ENCODE data around the gene KDM4D.
"Not testable (repeated sequence)": the region's sequence is repeated elsewhere in the genome, so short reads cannot be mapped to it uniquely, and the experiment has no call there.

The KDM4D gene

DNA sequence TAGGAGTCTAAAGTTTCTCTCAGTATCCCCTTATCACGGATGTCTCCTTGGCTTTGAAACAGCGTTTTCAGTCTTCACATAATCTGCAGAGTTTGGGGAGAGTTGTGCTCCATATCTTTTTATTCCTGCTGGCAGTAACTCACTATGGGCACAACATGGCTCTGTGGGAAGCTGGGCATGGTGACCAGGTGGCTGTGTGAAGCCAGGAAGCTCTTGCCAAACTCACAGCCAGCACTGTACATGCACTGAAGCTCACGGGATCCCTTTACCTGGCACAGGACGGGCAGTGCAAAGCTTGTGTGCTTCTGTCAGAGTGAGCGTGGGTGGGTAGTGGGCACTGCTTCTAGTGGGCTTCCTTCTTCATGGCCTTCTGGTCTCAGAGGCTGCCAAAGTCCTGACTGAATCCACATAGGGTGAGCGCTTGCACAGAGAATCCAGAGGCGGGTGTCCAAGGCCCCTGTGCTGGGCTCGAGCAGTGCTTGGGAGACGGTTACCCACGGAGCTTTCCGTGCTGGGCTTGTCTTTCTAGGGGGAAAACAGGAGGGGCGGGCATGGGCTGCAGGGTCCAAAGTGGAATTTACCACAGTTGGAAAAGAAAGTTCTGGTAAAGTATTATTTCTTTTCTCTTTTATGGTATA is 40.8 kb downstream of the KDM4D start:
- Histone ChIP-seq H3K4me1 (ENCODE audit: insufficient read depth, low read length) (no peaks in the 10 kb centered on the region), H2AFZ (ENCODE audit: low read depth, low read length) (no peak overlapping the region), H3K79me2 (ENCODE audit: insufficient read depth, low read length) (no peaks in the 10 kb centered on the region), H3K9ac (ENCODE audit: low read depth, low read length) (no peak overlapping the region), H3K4me3 (ENCODE audit: low read depth in 1 of 2, low read length in 2 of 2) (no peak overlapping the region), H4K20me1 (ENCODE audit: insufficient read depth, low read length) (no peaks in the 10 kb centered on the region), H3K4me2 (ENCODE audit: insufficient read depth, low read length) (no peak overlapping the region), H3K27me3 (ENCODE audit: insufficient read depth, low read length, poor library complexity) (no peaks in the 10 kb centered on the region), H3K36me3 (ENCODE audit: insufficient read depth, low read length) (no peaks in the 10 kb centered on the region), H3K27ac (ENCODE audit: low read length) (no peak overlapping the region), H3K9me3 (ENCODE audit: insufficient read depth, low read length, severe bottlenecking) (no peaks in the 10 kb centered on the region)
- DNase-seq (no peak), ATAC-seq (ENCODE audit: insufficient read depth, low read depth) (no peak)
- TF ChIP-seq, protein P1, sequence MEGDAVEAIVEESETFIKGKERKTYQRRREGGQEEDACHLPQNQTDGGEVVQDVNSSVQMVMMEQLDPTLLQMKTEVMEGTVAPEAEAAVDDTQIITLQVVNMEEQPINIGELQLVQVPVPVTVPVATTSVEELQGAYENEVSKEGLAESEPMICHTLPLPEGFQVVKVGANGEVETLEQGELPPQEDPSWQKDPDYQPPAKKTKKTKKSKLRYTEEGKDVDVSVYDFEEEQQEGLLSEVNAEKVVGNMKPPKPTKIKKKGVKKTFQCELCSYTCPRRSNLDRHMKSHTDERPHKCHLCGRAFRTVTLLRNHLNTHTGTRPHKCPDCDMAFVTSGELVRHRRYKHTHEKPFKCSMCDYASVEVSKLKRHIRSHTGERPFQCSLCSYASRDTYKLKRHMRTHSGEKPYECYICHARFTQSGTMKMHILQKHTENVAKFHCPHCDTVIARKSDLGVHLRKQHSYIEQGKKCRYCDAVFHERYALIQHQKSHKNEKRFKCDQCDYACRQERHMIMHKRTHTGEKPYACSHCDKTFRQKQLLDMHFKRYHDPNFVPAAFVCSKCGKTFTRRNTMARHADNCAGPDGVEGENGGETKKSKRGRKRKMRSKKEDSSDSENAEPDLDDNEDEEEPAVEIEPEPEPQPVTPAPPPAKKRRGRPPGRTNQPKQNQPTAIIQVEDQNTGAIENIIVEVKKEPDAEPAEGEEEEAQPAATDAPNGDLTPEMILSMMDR (IDR thresholded peaks at IDR 0.05; ENCODE audit: borderline replicate concordance, extremely low read depth, low read length, poor library complexity, severe bottlenecking): no peak
- no peak for TF ChIP-seq EZH2 (IDR thresholded peaks at IDR 0.05; ENCODE audit: borderline replicate concordance, low read depth, low read length, severe bottlenecking)

DNA sequence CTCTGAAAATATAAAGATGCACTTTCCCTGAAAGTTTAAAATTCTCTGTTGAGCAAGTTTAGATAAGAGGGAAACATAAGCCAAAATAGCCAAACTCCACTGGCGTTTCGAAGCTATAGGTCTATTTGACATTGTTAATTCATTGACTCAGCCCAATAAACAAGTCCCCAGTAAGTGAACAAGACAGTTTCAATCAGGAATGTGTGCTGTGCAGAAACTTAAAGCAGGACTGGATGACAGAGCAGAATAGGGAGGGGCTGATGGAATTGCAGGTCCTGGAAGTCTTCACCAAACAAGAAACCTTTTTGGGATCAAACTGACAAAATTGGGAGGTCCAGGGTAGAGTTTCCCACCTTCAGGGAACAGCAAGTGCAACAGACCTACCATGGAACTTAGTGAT is 42.6 kb downstream of the KDM4D start:
- Histone ChIP-seq H2AFZ (ENCODE audit: low read depth, low read length) (no peak overlapping the region), H3K4me1 (ENCODE audit: insufficient read depth, low read length) (no peaks in the 10 kb centered on the region), H4K20me1 (ENCODE audit: insufficient read depth, low read length) (no peaks in the 10 kb centered on the region), H3K4me2 (ENCODE audit: insufficient read depth, low read length) (no peak overlapping the region), H3K79me2 (ENCODE audit: insufficient read depth, low read length) (no peaks in the 10 kb centered on the region), H3K9ac (ENCODE audit: low read depth, low read length) (no peak overlapping the region), H3K27ac (ENCODE audit: low read length) (no peak overlapping the region), H3K4me3 (ENCODE audit: low read depth in 1 of 2, low read length in 2 of 2) (no peak overlapping the region), H3K36me3 (ENCODE audit: insufficient read depth, low read length) (no peaks in the 10 kb centered on the region), H3K27me3 (ENCODE audit: insufficient read depth, low read length, poor library complexity) (no peaks in the 10 kb centered on the region), H3K9me3 (ENCODE audit: insufficient read depth, low read length, severe bottlenecking) (no peaks in the 10 kb centered on the region)
- DNase-seq (no peak), ATAC-seq (ENCODE audit: insufficient read depth, low read depth) (no peak)
- TF ChIP-seq, protein P1 (IDR thresholded peaks at IDR 0.05; ENCODE audit: borderline replicate concordance, extremely low read depth, low read length, poor library complexity, severe bottlenecking): no peak
- no peak for TF ChIP-seq EZH2 (IDR thresholded peaks at IDR 0.05; ENCODE audit: borderline replicate concordance, low read depth, low read length, severe bottlenecking)

DNA sequence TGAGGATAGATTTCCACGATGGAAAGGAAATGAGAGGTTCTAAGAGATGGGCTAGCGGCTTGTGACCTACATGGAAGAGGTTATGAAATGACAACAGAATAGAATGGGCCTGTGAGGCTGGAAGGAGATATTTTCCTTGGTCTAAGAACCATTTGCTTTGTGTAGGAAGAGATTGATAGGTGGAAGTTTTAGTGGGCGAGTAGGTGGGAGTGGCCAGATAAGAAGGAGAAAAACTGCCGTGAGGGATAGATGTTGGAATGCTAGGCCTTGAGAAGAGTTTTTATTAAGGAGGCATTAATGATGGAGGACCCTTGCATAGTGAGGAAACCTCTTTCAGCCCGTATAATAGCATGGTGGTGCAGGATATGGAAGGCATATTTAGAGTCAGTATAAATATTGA is 48.0 kb downstream of the KDM4D start:
- ATAC-seq (ENCODE audit: insufficient read depth, low read depth); H3K4me2 ChIP-seq (ENCODE audit: insufficient read depth, low read length); H3K9me3 ChIP-seq (ENCODE audit: insufficient read depth, low read length, severe bottlenecking); H3K79me2 ChIP-seq (ENCODE audit: insufficient read depth, low read length); H3K4me1 ChIP-seq (ENCODE audit: insufficient read depth, low read length); H3K36me3 ChIP-seq (ENCODE audit: insufficient read depth, low read length); H2AFZ ChIP-seq (ENCODE audit: low read depth, low read length); H3K4me3 ChIP-seq (ENCODE audit: low read depth in 1 of 2, low read length in 2 of 2); H3K9ac ChIP-seq (ENCODE audit: low read depth, low read length); H4K20me1 ChIP-seq (ENCODE audit: insufficient read depth, low read length); DNase-seq; H3K27me3 ChIP-seq (ENCODE audit: insufficient read depth, low read length, poor library complexity); H3K27ac ChIP-seq (ENCODE audit: low read length): not testable (repeated sequence)

DNA sequence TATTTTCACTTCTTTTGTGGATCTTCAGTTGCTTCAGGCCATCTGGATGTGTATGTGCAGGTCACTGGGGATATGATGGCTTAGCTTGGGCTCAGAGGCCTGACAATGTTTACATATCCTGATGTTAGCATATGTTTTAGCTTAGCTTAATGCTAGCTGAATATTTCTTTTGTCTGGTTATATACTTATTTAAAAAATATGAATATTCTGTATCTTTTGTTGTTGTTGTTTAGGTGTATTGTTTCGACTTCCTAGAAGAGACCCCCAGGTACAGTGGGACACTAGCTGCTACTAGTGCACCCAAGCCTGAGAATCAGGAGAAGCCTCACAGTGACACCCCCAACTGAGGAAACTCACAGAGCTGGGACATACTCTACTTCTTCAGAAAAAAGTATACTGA is 51.4 kb downstream of the KDM4D start, which contains the start of gene KDM4E:
KDM4E (plus strand) TSS at position 301 of the 400 bp plus-strand sequence. CDS start 300 bp downstream, outside the sequence.
- no peak for ATAC-seq (ENCODE audit: insufficient read depth, low read depth)
- Histone ChIP-seq H4K20me1 (ENCODE audit: insufficient read depth, low read length) (no peaks in the 10 kb centered on the region), H3K79me2 (ENCODE audit: insufficient read depth, low read length) (no peaks in the 10 kb centered on the region), H3K9me3 (ENCODE audit: insufficient read depth, low read length, severe bottlenecking) (no peaks in the 10 kb centered on the region), H2AFZ (ENCODE audit: low read depth, low read length) (no peak within 1 kb of the TSS), H3K4me2 (ENCODE audit: insufficient read depth, low read length) (no peak within 1 kb of the TSS), H3K36me3 (ENCODE audit: insufficient read depth, low read length) (no peaks in the 10 kb centered on the region), H3K27ac (ENCODE audit: low read length) (no peak within 1 kb of the TSS), H3K4me3 (ENCODE audit: low read depth in 1 of 2, low read length in 2 of 2) (no peak within 1 kb of the TSS), H3K9ac (ENCODE audit: low read depth, low read length) (no peak within 1 kb of the TSS), H3K4me1 (ENCODE audit: insufficient read depth, low read length) (no peaks in the 10 kb centered on the region), H3K27me3 (ENCODE audit: insufficient read depth, low read length, poor library complexity) (no peaks in the 10 kb centered on the region)
- no peak for DNase-seq
- TF ChIP-seq EZH2 (IDR thresholded peaks at IDR 0.05; ENCODE audit: borderline replicate concordance, low read depth, low read length, severe bottlenecking): no peak
- TF ChIP-seq, protein P1 (IDR thresholded peaks at IDR 0.05; ENCODE audit: borderline replicate concordance, extremely low read depth, low read length, poor library complexity, severe bottlenecking): no peak

DNA sequence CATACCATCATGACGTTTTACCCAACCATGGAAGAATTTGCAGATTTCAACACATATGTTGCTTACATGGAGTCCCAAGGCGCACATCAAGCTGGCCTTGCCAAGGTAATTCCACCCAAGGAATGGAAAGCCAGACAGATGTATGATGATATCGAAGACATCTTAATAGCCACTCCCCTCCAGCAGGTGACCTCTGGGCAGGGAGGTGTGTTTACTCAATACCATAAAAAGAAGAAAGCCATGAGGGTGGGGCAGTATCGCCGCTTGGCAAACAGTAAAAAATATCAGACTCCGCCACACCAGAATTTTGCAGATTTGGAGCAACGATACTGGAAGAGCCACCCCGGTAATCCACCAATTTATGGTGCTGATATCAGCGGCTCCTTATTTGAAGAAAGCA is 52.1 kb downstream of the KDM4D start:
- H3K4me2 ChIP-seq (ENCODE audit: insufficient read depth, low read length); DNase-seq; H4K20me1 ChIP-seq (ENCODE audit: insufficient read depth, low read length); H3K36me3 ChIP-seq (ENCODE audit: insufficient read depth, low read length); H3K9me3 ChIP-seq (ENCODE audit: insufficient read depth, low read length, severe bottlenecking); H3K9ac ChIP-seq (ENCODE audit: low read depth, low read length); H3K4me1 ChIP-seq (ENCODE audit: insufficient read depth, low read length); ATAC-seq (ENCODE audit: insufficient read depth, low read depth); H3K79me2 ChIP-seq (ENCODE audit: insufficient read depth, low read length); H2AFZ ChIP-seq (ENCODE audit: low read depth, low read length); H3K4me3 ChIP-seq (ENCODE audit: low read depth in 1 of 2, low read length in 2 of 2); H3K27ac ChIP-seq (ENCODE audit: low read length); H3K27me3 ChIP-seq (ENCODE audit: insufficient read depth, low read length, poor library complexity): not testable (repeated sequence)
